ENCODE measurements around the gene ARIH2.

The ARIH2 gene

DNA sequence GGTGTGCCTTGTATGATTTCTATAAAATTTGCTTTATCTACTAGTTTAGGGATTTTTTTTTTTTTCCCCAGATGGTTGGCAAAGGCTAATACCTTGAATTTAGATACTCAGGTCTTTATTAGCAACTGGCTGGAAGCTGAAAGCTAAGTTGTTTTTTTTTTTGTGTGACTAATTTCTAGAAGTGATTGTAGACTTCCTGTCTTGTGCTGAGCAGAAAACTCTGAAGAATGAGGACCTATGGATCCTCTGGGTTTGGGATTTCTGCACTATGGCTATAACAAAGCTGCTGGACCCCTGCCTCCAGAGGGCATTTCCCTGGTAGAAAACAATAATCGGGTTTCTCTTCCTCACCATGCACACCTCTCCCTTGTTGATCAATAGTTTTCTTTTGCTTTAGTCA is 10.0 kb downstream of the ARIH2 start:
- in situ Hi-C loops (cut with MboI; ENCODE audit: low sequenced_read_pairs, unreplicated experiment): no loop called here
- TF ChIP-seq, protein P1, sequence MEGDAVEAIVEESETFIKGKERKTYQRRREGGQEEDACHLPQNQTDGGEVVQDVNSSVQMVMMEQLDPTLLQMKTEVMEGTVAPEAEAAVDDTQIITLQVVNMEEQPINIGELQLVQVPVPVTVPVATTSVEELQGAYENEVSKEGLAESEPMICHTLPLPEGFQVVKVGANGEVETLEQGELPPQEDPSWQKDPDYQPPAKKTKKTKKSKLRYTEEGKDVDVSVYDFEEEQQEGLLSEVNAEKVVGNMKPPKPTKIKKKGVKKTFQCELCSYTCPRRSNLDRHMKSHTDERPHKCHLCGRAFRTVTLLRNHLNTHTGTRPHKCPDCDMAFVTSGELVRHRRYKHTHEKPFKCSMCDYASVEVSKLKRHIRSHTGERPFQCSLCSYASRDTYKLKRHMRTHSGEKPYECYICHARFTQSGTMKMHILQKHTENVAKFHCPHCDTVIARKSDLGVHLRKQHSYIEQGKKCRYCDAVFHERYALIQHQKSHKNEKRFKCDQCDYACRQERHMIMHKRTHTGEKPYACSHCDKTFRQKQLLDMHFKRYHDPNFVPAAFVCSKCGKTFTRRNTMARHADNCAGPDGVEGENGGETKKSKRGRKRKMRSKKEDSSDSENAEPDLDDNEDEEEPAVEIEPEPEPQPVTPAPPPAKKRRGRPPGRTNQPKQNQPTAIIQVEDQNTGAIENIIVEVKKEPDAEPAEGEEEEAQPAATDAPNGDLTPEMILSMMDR (IDR thresholded peaks at IDR 0.05; ENCODE audit: borderline replicate concordance, control extremely low read depth, extremely low read depth, insufficient read depth, missing control alignments): no peak
- DNase-seq (ENCODE audit: low spot score): no peak

DNA sequence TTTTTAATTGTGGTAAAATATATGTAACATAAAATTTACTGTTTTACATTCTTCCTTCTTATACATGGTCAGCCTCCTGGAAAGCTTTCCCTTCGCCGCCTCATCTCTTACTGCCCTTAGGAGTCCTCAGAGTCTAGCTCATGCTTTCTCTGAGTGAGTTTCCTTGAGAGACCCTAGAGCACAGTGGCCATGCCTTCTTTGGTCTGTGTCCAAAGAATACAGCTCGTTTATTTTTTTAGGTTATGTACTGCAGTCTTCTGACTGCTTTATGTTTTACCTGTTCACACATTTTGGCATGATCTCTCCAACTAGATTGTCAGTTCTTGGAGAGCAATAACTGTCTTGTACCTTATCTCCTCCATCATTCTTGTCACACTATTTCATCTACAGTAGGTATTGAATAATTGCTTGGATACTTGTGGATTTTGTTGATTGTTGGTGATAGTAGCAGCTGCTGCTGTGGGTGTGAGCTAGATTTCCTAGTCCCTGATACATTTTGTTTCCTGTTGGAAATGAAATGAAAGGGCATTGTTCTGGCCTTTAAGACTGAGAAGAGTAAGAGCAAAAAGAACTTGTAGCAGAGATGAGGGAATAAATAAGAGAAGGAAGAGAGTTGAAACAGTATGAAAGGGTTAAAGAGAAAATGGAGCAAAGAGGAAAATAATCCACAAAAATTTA is 10.9 kb downstream of the ARIH2 start:
- TF ChIP-seq, protein P1 (IDR thresholded peaks at IDR 0.05; ENCODE audit: borderline replicate concordance, control extremely low read depth, extremely low read depth, insufficient read depth, missing control alignments): no peak
- in situ Hi-C loops (cut with MboI; ENCODE audit: low sequenced_read_pairs, unreplicated experiment): no loop called here

DNA sequence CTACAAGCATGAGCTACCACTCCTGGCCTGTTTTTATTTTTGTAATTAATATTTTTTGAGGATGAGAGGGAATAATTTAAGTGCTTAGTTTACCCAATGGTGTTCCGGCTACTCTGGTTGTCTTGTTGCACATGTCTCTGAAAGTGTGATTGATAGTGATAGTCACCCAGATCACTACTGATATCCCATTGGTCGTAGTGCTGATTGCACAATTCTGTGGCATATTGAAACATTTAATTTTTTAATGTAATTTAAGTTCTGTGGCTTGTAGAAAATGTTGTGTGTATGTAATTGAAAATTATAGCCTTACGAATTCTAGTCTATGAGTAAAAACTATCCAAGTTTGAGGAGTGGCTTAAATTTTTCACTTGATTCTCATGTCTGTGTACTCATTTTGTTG is 11.9 kb downstream of the ARIH2 start:
- no peak for DNase-seq (ENCODE audit: low spot score)
- TF ChIP-seq, protein P1 (IDR thresholded peaks at IDR 0.05; ENCODE audit: borderline replicate concordance, control extremely low read depth, extremely low read depth, insufficient read depth, missing control alignments): no peak
- in situ Hi-C loops (cut with MboI; ENCODE audit: low sequenced_read_pairs, unreplicated experiment): no loop called here

More for the DNA sequence above, 10.9 kb downstream of the ARIH2 start:
- no peak for DNase-seq (ENCODE audit: low spot score)

DNA sequence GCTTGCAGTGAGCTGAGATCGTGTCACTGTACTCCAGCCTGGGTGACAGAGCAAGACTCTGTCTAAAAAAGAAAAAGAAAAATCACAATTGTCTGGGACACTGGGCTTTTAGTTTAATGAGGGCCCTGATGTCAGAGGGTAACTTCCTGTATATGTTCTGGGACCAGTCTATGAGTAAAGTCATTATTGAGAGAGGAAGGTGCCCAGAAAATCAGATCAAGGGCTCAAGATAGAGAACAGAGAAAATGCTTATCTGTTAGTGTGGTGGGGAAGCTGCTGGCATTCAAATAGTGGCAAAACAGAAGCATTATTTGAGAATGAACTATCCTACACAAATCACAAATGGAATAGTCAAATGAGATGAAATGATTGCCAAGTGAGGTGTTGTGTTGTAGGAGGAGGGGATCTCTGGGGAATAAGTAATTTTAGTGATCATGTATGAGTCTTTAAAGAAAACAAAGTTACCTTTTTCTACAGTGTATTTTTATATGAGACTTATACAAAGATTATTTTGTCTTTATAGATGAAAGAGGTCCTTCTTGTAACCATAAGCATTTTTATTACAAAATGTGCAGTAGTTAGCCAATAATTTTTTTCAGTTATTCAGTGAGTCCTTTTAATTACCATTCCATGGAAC is 13.4 kb downstream of the ARIH2 start:
- DNase-seq (ENCODE audit: low spot score): no peak
- TF ChIP-seq, protein P1 (IDR thresholded peaks at IDR 0.05; ENCODE audit: borderline replicate concordance, control extremely low read depth, extremely low read depth, insufficient read depth, missing control alignments): no peak
- in situ Hi-C loops (cut with MboI; ENCODE audit: low sequenced_read_pairs, unreplicated experiment): no loop called here

DNA sequence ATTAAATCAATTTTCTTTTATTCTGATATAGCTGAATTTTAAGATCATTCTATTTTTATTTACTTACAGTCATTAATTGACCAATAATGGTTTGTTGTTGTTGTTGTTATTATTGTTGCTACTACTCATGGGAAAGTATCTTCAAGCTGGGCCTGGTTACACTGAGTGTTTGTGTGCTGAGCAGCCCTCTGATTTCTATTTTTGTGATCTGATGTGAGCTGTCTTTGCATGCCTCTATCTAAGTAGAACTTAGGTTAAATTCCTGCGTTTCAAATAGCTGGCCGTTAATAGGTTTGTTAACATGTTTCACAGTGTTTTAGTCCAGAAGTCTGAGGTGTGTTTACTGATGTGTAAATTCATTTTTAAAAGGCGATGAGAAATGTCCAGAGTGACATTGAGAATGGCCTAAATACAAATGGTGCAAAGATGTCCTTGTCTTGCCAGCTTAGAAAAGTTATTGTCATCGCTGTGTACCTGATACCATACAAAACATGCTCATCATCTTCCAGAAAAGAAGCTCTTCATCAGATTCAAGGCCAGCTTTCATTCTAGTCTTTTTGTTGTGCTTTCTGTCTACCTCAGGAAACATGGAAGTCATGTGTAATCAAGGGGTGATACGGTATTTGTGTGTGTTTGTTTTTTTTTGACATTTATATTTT is 15.8 kb downstream of the ARIH2 start:
- DNase-seq (ENCODE audit: low spot score): no peak
- in situ Hi-C loops (cut with MboI; ENCODE audit: low sequenced_read_pairs, unreplicated experiment): no loop called here
- TF ChIP-seq, protein P1 (IDR thresholded peaks at IDR 0.05; ENCODE audit: borderline replicate concordance, control extremely low read depth, extremely low read depth, insufficient read depth, missing control alignments): no peak

DNA sequence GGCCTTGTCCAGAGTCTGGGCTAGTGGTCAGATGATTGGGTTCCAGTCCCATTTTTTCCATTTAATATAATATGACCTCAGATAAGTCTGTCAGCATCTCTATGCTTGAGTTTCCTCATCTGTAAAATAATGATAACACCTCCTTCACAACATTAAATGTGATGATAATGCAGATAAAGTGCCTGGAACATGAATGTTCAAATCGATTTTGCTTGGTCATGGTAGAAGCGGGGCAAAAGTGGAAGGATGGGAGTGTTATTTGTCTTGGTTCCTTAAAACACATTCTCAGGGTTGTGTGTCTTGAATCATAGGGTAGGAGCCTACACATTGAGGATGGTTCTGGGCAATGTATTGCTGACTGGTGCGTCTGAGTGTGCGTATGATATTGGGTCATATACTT is 16.9 kb downstream of the ARIH2 start:
- no peak for DNase-seq (ENCODE audit: low spot score)
- in situ Hi-C loops (cut with MboI; ENCODE audit: low sequenced_read_pairs, unreplicated experiment): no loop called here
- TF ChIP-seq, protein P1 (IDR thresholded peaks at IDR 0.05; ENCODE audit: borderline replicate concordance, control extremely low read depth, extremely low read depth, insufficient read depth, missing control alignments): no peak
